NCI-H128 (cell line): Measurements from ENCODE around the gene SERPINA1.

Experiments used
- DNase-seq: peaks from one replicate; lab custom pipeline; 2025; ENCODE audit not compliant: unreplicated experiment; lab: John Stamatoyannopoulos, UW

The SERPINA1 gene

GRCh38 chr14:94384342-94384741 is 4.1 kb downstream of the SERPINA1 start:
- DNase-seq, result no peak

DNA sequence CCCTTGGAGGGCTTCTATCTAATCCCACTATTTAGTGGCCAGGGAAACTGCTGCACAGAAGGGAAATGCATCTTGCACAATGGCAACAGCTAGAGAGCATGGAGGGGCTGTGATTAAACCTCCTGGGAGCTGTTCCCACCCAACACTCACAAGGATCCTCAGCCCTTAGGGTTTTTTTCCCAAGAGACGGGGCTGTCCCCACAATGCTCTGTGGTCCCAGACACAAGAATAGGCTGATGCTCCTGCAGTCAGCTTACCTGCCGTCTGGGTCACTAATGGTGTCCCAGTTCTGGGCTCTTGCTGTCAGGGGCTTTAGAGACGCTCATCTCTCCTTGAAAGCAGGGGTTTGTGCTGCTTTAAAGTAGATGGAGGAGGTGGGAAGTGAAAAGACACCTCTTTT is 4.6 kb downstream of the SERPINA1 start:
- DNase-seq, result no peak

- no peak for DNase-seq
Observed at GRCh38 chr14:94382716-94383596, 5.4 kb downstream of the SERPINA1 start.

DNA sequence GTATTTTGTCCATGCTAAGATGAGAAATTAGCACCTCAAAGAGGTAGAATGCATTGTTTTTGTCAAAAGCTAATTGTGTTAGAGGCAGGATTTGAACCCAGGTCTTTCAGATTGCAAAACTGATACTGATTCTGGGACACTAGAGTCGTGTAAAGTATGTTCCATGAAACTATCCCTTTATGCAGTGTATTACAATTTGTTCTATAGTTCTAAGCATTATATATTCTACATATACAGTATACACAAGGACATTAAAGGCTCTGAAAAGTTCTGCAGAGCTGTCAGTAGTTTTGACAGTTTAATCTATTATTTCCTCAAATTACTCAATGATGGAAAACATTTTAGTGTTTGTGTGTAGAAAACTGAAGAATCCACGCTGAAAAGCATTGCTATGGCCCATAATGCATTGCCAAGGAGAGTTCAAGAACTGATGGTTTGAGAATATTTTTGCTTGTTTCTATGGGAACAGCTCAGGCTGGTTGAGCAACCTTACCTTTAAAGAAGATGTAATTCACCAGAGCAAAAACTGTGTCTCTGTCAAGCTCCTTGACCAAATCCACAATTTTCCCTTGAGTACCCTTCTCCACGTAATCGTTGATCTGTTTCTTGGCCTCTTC is 6.2 kb downstream of the SERPINA1 start:
- DNase-seq, result no peak

DNA sequence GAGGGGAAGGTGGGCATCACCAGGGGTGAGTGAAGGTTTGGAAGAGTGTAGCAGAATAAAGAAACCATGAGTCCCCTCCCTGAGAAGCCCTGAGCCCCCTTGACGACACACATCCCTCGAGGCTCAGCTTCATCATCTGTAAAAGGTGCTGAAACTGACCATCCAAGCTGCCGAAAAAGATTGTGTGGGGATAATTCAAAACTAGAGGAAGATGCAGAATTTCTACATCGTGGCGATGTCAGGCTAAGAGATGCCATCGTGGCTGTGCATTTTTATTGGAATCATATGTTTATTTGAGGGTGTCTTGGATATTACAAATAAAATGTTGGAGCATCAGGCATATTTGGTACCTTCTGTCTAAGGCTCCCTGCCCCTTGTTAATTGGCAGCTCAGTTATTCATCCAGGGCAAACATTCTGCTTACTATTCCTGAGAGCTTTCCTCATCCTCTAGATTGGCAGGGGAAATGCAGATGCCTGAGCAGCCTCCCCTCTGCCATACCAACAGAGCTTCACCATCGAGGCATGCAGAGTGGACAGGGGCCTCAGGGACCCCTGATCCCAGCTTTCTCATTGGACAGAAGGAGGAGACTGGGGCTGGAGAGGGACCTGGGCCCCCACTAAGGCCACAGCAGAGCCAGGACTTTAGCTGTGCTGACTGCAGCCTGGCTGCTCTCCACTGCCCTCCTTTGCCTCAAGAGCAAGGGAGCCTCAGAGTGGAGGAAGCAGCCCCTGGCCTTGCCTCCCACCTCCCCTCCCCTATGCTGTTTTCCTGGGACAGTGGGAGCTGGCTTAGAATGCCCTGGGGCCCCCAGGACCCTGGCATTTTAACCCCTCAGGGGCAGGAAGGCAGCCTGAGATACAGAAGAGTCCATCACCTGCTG is 7.0 kb downstream of the SERPINA1 start:
- no peak for DNase-seq

DNA sequence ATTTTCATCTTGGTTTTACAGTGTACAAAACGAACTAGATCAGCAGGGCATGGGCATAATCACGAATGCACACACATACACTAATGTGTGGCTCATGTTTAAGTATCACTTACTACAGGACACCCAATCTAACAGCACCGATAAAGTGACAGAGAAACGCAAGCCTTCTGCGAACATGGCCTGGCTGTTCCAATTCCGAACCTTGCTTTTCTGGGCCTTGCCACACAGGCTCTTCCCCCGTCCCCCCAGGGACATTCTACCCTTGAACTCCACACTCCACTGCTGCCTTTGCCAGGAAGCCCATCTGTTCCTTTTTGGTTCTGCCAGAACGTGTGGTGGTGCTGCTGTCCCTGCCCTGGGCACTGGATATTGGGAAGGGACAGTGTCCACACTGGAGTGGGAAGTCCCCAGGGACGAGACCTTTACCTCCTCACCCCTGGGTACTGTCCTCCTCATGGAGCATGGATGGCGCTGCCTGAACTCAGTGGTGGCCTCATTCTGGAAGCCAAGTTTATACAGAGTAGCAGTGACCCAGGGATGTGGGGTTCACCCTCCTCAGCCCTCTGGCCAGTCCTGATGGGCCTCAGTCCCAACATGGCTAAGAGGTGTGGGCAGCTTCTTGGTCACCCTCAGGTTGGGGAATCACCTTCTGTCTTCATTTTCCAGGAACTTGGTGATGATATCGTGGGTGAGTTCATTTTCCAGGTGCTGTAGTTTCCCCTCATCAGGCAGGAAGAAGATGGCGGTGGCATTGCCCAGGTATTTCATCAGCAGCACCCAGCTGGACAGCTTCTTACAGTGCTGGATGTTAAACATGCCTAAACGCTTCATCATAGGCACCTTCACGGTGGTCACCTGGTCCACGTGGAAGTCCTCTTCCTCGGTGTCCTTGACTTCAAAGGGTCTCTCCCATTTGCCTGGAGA is 7.9 kb downstream of the SERPINA1 start:
- DNase-seq, result no peak

DNA sequence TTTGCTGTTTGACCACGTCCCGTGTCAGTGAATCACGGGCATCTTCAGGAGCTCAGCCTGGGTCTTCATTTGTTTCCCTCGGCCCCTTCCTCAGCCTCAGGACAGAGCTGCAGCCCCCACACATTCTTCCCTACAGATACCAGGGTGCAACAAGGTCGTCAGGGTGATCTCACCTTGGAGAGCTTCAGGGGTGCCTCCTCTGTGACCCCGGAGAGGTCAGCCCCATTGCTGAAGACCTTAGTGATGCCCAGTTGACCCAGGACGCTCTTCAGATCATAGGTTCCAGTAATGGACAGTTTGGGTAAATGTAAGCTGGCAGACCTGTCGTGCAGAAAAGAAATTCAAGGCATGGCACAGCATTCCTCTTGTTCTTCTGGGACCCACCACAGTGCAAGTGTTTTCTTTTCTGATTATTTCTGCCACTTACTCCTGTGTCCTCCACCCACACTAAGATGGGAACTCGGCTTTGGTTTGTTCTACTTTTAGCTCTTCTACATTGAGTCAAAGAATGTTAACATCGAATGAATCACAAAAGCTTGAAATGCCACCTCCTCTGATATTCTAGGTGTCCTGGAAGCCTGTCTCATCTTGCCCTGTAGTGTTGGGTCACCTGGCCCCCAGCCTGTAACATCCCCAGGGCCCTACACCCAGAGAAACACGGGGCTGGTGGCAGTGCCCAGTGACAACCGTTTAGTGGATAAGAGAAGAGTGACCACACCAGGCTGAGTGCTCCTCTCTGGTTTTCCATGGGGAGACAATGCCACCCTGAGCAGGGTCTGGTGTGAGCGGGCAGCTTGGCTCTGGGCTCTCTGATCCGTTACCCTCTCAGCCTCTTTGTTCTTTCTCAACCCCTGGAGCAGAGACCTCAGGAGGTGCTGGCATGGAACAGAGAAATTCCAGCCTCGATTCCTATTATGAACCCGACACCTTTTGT is 8.8 kb downstream of the SERPINA1 start:
- no peak for DNase-seq

DNA sequence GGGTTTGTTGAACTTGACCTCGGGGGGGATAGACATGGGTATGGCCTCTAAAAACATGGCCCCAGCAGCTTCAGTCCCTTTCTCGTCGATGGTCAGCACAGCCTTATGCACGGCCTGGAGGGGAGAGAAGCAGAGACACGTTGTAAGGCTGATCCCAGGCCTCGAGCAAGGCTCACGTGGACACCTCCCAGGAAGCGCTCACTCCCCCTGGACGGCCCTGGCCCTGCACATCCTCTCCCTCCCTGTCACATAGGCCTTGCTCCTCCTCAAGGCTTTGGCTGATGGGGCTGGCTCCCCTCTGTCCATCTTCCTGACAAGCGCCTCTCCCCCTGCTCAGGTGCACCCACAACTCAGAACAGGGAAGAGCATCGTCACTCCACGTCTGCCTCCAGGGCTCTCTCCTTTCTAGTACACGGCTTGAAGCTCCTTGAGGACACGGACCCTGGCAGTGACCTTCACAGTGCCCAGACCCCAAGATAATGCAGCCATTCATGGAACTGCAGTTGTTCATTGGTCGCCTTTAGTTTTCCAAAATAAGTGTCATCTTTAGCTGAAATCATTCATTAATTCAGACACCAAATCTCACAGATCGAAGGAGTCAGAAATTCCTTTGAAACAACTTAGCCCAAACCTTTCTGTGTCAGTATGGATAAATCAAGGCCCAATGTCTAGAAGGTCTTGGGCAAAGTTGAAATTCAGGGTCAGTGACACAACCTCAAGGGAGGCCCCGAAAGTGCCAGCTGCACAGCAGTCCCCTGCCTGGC is 9.7 kb downstream of the SERPINA1 start:
- no peak for DNase-seq

DNA sequence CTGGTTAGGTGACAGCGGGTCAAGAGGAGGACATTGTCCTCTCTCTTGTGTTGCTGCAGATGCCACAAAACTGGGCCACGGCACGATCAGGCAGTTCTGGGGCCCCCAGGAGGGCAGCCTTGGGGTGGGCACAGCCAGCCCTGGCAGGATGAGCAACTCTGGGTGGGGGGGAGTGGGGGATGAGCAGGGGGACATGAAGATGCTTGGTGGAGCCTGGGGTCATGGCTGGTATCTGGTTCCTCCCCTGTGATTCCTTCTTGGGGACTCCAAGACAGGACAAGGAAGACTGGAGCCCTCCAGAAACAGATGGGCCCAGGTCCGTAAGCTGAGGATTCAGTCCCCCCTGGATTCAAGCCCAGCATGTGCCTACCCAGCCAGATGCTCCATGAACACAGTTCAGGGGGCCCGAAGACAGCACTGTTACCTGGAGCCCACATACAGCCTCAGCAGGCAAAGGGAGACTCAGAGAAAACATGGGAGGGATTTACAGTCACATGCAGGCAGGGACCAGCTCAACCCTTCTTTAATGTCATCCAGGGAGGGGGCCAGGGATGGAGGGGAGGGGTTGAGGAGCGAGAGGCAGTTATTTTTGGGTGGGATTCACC is 10.4 kb downstream of the SERPINA1 start:
- DNase-seq, result no peak

GRCh38 chr14:94376976-94377865 is 11.2 kb downstream of the SERPINA1 start:
- DNase-seq, result no peak

DNA sequence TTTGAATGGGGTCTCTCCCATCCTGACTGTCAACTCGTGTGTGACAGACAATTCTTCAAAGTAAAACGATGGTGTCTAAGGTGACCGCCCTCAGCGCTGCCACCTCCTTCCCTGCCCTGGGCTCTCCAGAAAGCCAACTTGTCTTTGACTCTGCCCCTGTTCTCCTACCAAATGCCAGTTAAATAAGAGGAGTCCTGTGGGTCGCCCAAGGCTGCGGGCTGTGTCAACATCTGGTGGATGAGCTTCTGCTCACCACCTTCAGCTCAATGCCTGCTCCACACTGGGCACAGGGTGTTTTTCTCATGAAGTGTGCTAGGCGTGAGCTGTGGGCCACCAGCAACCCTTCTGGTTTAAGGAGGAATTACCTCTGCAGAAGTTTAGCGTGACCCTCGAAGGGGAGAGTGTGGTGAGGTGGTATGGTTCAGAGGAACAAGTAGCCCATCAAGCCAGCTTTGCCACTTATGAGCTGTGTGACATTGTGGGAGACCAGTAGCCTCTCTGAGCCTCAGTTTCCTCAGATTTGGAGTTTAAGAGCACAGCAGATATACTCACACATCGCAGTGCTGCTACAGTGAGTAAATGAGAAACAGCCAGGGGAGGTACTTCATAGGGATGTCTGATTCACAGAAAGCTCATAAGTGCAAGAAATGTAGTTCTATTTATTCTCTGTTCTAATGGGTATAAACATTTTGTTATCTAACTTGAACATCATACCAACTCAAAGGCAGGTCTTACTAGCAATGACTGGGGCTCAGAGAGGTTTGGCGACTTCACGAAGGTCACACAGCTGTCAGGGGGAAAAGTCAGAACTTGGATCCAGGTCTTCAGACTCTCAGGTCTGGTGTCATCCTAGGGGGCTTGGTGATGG is 12.1 kb downstream of the SERPINA1 start:
- DNase-seq, result no peak

DNA sequence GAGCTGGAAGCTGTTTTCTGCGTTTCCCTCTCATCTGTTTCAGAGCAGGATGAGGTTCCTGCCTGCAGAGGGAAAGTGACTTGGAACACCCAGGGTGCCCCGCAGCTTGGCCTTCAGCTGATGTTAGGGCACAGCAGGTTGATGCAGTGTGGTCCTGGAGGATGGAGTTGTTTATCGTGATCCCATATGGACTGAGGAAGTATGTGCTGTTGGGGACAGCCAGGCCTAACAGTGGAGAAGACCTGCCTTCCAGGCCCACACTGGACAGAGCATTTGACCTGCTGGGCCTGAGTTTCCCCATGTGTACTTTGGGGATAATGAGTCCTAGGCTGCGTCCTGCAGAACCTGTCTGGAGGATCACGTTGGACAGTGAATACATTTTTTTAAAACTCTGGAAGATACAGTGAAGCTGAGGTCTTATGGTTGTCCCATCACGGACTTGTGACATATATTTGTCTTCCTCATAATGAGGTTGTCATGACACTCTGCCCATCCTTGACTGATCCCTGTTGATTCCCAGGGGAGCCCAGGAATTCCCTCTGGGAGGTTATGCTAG is 12.8 kb downstream of the SERPINA1 start:
- no peak for DNase-seq

DNA sequence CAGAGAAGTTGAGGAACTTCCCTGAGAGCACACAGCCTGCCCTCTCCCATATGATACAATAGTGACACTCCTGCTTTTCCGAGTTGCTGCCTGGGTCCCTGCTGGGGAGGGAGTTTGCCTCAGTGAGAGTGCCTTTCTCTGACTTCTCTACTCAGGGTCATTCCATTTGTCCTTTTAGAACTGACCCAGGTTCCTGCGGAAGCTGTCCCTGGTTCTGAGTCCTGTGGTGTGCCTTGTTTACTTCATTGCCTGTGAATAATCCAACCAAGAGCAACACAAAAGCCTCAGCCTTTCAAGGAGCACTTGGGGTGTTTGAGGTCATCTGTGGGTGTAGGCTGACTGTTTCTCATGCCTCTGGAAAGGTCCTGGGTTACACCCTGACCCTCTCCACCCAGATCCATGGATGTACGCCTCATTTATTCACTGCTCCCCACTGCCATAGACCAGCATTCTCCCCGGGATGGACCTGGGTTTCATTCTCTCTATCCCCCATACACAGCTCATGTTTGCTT is 13.6 kb downstream of the SERPINA1 start:
- no peak for DNase-seq

DNA sequence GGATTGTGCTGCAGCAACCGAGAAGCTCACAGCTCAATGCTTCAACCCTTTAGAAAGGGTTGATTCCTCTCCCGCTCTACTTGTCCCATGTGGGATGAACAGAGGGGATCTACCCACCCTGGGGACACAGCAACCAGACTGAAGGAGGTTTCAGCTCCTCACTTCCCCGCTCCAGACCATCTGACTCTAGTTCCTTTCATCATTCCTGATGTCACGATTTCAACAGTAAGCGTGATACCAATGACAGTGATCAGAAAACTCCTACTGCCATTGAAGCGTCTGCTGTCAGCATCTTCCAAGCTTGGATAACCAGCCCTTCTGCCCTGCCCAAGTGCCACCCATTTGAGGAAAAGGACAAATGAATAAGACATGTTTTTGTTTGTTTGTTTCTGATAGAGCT is 14.3 kb downstream of the SERPINA1 start:
- no peak for DNase-seq

DNA sequence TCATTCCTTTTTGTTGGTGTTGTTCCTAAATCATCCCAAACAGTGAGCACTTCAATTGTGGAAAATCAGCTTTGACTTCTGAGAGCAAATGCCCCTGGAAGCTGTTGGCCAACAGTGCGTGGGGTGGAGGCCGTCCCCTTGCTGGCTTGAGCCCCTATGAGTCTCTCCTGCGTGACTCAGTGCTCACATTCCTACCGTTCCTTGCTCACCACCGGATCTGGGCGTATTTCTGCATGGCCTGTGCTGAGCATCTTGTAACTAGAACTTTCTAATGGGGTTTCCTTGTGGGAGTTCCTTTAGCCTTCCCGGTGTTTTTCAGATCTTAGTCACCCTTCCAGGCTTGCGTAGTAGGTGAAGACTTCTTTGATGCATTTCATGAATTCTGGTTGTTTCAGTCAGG is 14.7 kb downstream of the SERPINA1 start:
- no peak for DNase-seq
